ENCODE data around the gene TMEM8B. TPM values are rescaled to one million over a fixed set of nuclear protein-coding genes. Genes with fewer than 3 reads are reported as not detected.
"Not testable (repeated sequence)": the region's sequence is repeated elsewhere in the genome, so short reads cannot be mapped to it uniquely, and the experiment has no call there.

The TMEM8B gene
- total RNA-seq, 1 experiment from 2014 or later: 3.6 TPM

DNA sequence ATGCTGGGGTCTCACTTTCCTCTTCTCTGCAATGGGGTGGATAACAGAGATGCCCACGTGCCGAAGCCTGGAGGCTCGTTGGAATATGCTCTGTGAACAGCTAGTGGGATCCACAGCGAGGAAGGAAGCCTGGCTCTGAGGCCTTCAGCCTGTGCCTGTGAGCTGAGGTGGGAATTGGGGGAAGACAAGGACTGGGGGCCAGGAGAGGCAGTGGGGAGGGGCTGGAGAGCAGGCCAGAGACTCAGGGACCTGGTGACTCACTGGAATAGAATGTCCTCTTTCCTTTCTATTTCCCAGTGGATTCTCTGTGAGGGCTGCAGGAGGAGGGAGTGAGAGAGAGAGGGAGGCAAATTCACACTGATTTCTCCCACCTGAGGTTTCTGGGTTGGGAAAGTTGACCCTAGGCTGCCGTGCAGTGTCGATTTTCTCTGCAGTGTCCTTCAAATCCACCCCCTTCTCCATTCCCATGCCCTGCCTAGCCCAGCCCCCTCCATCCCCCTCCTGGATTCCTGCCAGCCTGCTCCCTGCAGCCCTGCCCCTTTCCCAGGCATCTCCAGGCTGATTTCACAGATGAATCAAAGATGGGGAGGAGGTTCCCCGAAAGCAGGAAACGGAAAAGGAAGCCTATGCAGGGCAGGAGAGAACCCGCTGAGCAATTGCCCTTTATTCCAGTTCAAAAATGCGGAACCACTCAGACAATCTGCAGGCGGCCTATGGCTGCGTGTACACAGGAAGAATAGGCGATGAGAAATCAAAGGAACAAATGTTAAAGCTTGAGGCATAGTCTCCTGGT is 78.9 kb downstream of the TMEM8B start:
- peak; percentile 100 for DNase-seq (ENCODE audit: low read depth)

DNA sequence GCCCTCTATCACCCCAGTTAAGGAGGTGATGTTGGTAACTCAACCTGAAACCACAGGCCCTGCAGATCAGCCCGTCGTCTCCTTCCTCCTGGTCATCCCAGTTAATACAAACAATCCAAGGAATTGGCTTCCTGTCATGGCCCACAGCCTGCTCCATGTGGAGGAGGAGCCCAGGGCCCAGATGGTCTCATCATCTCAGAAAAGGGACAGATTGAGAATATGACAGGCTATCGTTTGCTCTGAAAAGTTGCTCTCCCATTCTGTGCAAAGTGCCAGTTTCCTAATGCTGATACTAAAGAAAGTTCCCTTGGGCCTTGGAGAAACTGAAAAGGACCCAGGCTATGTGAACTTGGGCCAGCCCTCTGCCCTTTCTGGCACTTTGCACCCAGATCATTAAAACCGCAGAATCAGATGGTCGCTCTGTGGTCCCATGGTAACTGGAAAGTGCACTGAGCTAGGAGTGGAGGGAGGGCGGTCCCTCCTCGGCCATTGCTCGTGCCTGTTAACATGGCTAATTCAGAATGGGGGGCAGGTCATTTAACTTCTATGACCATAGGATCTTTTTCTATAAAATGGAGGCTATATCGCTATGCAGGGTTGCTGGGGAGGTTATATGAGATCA is 79.6 kb downstream of the TMEM8B start:
- peak; percentile 54 for DNase-seq (ENCODE audit: low read depth)

DNA sequence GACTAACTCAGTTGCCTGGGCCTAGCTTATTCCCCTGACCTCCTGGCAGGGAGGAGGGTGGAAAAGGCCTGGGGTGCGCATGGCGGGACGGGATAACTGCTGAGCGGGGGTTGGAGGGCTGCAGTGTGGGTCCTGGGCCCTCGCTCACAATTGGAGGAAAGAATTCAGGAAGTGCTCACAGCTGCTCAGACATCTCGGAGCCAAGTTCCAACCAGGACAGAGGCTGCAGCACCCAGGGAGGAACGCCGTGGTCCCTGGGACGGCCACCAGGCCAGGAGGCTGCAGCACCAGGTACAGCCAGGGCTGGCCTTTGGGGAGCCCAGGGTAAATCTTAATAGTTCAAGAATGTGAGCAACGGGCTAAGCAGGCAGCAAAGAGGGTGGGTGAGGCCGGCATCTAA is 80.2 kb downstream of the TMEM8B start, which contains the start of gene SPAAR:
Gene SPAAR (plus strand): TSS at position 217 of the 400 bp plus-strand sequence. CDS start 974 bp downstream, outside the sequence.
- DNase-seq (ENCODE audit: low read depth): no peak

DNA sequence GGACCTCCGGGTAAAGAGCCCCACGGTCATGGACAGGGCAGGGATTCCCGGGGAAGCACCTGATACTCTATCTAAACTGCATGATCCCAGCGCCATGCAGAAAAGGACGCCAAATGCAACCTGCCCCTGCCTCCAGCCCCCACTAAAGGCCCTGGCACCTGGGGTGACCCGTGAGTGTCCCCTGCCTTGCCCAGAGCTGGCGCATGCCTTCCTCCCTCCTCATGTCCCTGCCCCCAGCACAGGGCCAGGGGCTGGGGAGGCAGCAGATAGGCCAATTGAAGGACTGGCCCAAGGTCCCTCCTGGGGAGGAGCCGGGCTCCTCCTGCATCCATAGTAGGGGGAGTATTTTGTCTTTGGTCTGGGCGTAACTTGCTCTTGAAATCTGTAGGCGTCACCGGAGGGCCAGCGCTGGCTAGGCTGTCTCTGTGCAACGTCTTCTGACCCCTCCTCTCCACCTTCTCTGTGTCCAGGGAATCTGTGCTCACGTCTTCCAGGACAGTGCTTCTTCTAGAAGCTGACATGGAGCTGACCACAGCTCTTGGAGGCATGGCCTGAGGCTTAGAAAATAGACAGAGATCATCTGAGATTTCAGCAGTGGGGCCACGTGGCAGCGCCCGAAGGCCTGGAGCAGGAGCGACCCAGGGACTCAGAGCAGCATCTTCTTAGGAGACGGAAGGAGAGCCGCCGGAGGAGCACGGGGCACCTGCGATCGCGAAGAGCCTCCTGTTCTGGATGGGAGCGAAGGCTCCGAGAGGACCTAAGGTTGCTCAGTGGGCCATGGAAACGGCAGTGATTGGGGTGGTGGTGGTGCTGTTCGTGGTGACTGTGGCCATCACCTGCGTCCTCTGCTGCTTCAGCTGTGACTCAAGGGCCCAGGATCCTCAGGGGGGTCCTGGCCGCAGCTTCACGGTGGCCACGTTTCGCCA is 80.9 kb downstream of the TMEM8B start:
- no peak for DNase-seq (ENCODE audit: low read depth)

DNA sequence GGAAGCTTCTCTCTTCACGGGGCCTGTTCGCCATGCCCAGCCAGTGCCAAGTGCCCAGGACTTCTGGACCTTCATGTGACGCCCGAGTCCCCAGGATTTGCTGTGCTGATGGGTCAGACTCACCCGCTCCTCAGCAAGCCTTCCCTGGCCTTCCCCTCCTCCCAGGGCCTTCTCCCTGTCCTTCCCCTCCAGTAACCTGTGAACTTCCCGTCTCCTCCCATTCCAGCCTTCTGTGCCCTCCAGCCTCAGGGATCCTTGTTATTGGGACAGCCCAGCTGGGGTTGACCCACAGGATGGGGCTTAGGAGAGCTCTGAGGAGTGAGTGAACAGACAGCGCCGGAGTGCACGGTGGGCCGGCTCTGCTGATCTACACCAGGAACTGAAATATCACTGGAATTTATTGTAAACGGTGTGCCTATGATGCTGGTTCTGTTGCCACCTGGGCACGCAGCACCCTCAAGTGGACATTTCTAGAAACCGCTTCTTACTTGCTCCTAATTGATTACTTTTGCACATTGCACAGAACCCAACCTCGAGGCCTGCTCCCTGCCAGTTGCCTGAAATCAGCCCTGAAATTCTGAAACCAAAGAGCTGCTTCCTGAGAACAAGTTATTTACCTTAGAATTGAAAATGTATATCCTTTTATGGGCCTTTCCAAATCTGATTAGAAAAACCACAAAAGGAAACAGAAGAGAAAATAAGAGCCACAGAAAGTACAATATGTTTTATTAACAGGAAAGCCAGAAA is 81.8 kb downstream of the TMEM8B start:
- DNase-seq (ENCODE audit: low read depth): peak; percentile 79

DNA sequence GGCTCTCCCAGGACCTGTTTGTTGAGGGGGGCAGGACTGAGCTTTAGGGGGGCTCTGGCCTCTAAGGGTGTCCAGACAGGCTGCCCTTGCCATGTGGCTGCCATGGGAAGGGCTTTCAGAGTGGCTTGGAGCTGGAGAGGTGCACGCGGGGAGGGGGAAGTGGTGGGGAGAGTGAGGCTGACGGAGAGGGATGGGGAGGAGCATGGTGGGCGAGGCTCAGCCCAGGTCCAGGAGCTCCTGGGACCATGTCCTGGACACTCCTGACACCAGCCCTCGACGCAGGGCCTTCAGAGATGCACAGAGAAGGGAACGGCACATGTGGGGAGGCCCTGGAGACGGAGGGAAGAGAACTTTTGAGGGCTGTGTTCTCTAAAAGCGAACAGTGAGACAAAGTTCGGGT is 82.7 kb downstream of the TMEM8B start:
- DNase-seq (ENCODE audit: low read depth): no peak

DNA sequence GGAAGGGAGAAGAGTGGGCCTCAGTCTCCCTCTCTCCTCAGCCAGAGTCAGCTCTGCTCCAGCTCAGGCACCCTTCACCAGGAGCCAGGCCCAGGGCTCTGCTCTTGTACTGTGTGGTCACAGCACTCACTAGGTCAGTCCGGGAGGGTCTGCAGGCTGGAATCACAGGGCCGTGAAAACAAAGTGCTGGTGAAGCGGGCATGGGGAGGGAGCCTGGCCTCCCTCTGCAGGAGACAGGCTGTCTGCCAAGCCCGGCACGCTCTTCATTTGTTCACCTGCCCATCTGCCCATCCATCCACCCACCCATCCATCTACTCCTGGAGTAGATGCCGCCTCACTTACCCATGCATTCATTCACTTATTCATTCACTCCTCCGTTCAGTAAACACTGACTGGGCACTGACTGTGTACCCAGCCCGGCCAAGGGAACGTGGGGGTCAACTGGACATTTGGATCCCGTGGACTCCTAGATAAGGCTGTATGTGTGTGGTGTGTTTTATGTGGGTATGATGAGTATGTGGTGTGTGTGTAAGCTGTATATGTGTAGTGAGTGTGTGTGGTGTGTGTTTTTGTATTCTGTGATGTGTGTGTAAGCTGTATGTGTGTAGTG is 83.9 kb downstream of the TMEM8B start:
- DNase-seq (ENCODE audit: low read depth): no peak

DNA sequence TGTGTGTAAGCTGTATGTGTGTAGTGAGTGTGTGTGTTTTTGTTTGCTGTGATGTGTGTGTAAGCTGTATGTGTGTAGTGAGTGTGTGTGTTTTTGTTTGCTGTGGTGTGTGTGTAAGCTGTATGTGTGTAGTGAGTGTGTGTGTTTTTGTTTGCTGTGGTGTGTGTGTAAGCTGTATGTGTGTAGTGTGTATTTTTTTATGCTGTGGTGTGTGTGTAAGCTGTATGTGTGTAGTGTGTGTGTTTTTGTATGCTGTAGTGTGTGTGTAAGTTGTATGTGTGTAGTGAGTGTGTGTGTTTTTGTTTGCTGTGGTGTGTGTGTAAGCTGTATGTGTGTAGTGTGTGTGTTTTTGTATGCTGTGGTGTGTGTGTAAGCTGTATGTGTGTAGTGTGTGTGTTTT is 84.4 kb downstream of the TMEM8B start:
- not testable (repeated sequence) for DNase-seq (ENCODE audit: low read depth)

DNA sequence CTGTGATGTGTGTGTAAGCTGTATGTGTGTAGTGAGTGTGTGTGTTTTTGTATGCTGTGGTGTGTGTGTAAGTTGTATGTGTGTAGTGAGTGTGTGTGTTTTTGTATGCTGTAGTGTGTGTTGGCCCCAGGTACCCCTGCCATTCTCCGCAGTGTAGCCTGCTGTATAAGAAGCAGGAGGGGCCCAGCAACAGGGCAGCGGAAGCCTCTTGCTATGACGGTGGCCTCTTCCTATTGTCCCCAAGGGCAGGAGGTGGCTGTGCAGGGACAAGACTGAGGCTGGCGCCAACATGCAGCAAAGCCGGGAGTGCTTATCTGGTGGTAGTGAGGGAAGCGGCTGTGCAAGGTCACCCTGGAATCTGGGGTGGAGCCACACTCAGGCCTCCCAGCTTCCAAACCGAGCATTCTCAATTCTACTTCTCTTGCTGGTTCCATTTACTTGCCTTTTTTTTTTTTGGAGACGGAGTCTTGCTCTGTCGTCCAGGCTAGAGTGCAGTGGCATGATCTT is 85.3 kb downstream of the TMEM8B start:
- DNase-seq (ENCODE audit: low read depth): peak; percentile 26

Other genes starting within 250 kb of the TMEM8B start
- gene TESK1, start 224.0 kb upstream of the TMEM8B start, total RNA-seq (2014; rRNA removed): 21.7 and 26.8 TPM in 2 replicates
- gene CD72, start 210.8 kb upstream of the TMEM8B start, total RNA-seq (2014; rRNA removed): 1.2 and 1.4 TPM in 2 replicates
- 0.26 and 0.63 TPM in 2 replicates for gene SIT1, start 178.3 kb upstream of the TMEM8B start, total RNA-seq (2014; rRNA removed)
- gene RMRP, start 171.2 kb upstream of the TMEM8B start, total RNA-seq (2014; rRNA removed): 5,651 and 6,728 TPM in 2 replicates
- gene CCDC107, start 170.9 kb upstream of the TMEM8B start, total RNA-seq (2014; rRNA removed): 11.1 and 13.3 TPM in 2 replicates
- gene ARHGEF39, start 164.0 kb upstream of the TMEM8B start, total RNA-seq (2014; rRNA removed): 4.4 and 4.5 TPM in 2 replicates
- 2.4 and 3.8 TPM in 2 replicates for gene CA9, start 155.3 kb upstream of the TMEM8B start, total RNA-seq (2014; rRNA removed)
- 1,008 and 1,115 TPM in 2 replicates for gene TPM2, start 139.3 kb upstream of the TMEM8B start, total RNA-seq (2014; rRNA removed)
- gene TLN1, start 97.0 kb upstream of the TMEM8B start, total RNA-seq (2014; rRNA removed): 356 and 415 TPM in 2 replicates
- gene CREB3, start 96.6 kb upstream of the TMEM8B start, total RNA-seq (2014; rRNA removed): 87.9 and 108 TPM in 2 replicates
- gene GBA2, start 80.0 kb upstream of the TMEM8B start, total RNA-seq (2014; rRNA removed): 26.4 and 29.9 TPM in 2 replicates
- gene RGP1, start 79.9 kb upstream of the TMEM8B start, total RNA-seq (2014; rRNA removed): 13.5 and 17.4 TPM in 2 replicates
- not detected in 2 replicates for gene MSMP, start 75.0 kb upstream of the TMEM8B start, total RNA-seq (2014; rRNA removed)
- 14.5 and 23.0 TPM in 2 replicates for gene NPR2, start 37.6 kb upstream of the TMEM8B start, total RNA-seq (2014; rRNA removed)
- gene SPAG8, start 17.0 kb upstream of the TMEM8B start, total RNA-seq (2014; rRNA removed): 0.98 and 1.4 TPM in 2 replicates
- 22.8 and 33.0 TPM in 2 replicates for gene HINT2, start 14.2 kb upstream of the TMEM8B start, total RNA-seq (2014; rRNA removed)
- gene FAM221B, start 496 bp upstream of the TMEM8B start, total RNA-seq (2014; rRNA removed): not detected in 2 replicates
- not detected in 2 replicates for gene OR13J1, start 41.2 kb downstream of the TMEM8B start, total RNA-seq (2014; rRNA removed)
- 1.5 and 2.1 TPM in 2 replicates for gene HRCT1, start 77.0 kb downstream of the TMEM8B start, total RNA-seq (2014; rRNA removed)
- gene SPAAR, start 80.3 kb downstream of the TMEM8B start, total RNA-seq (2014; rRNA removed): 0.17 and 0.38 TPM in 2 replicates
- gene OR2S2, start 128.9 kb downstream of the TMEM8B start, total RNA-seq (2014; rRNA removed): not detected in 2 replicates
- gene RECK, start 207.7 kb downstream of the TMEM8B start, total RNA-seq (2014; rRNA removed): 10.6 and 12.2 TPM in 2 replicates